Measurements from ENCODE around the gene CLRN3. TPM values are rescaled to one million over a fixed set of nuclear protein-coding genes. Genes with fewer than 3 reads are reported as not detected.

Gene CLRN3
- total RNA-seq, 1 experiment from 2014 or later: not detected

- H3K27ac Mint-ChIP-seq (ENCODE audit: low read depth, unreplicated experiment): no peak overlapping the region
- H3K4me1 Mint-ChIP-seq (ENCODE audit: insufficient read depth, unreplicated experiment): peaks cover 5% of the 10 kb centered on the region
- no peak for TF ChIP-seq CTCF (IDR thresholded peaks at IDR 0.05; ENCODE audit: unreplicated experiment)
- peak; percentile 38 for DNase-seq (ENCODE audit: unreplicated experiment)
- H3K27me3 Mint-ChIP-seq (ENCODE audit: insufficient read depth, unreplicated experiment): peaks cover 24% of the 10 kb centered on the region
- H3K36me3 Mint-ChIP-seq (ENCODE audit: insufficient read depth, unreplicated experiment): no peaks in the 10 kb centered on the region
- no peak overlapping the region for H3K4me3 Mint-ChIP-seq (ENCODE audit: unreplicated experiment)
- no TSS peak for BruUV-seq (replicated peaks)
- intact Hi-C loops (cut with micrococcal nuclease): no loop called here
- ChIA-PET POLR2A (no interaction called here), CTCF (interaction anchor here (1.6 kb wide), 1 partner anchor 18 kb away, joined by 7 read pairs; no protein-coding TSS in a partner anchor)
- H3K9me3 Mint-ChIP-seq (ENCODE audit: unreplicated experiment): peaks cover 7% of the 10 kb centered on the region
These were observed 20.6 kb downstream of the CLRN3 start for GRCh38 chr10:127872011-127872761.

- peaks cover 29% of the 10 kb centered on the region for H3K27me3 Mint-ChIP-seq (ENCODE audit: insufficient read depth, unreplicated experiment)
- H3K27ac Mint-ChIP-seq (ENCODE audit: low read depth, unreplicated experiment): no peak overlapping the region
- H3K4me1 Mint-ChIP-seq (ENCODE audit: insufficient read depth, unreplicated experiment): peaks cover 5% of the 10 kb centered on the region
- ChIA-PET CTCF (interaction anchor here (1.6 kb wide), 1 partner anchor 18 kb away, joined by 7 read pairs; no protein-coding TSS in a partner anchor), POLR2A (no interaction called here)
- intact Hi-C loops (cut with micrococcal nuclease): no loop called here
- BruUV-seq (replicated peaks): no TSS peak
- H3K9me3 Mint-ChIP-seq (ENCODE audit: unreplicated experiment): peaks cover 7% of the 10 kb centered on the region
- H3K36me3 Mint-ChIP-seq (ENCODE audit: insufficient read depth, unreplicated experiment): no peaks in the 10 kb centered on the region
- no peak overlapping the region for H3K4me3 Mint-ChIP-seq (ENCODE audit: unreplicated experiment)
- DNase-seq (ENCODE audit: unreplicated experiment): no peak
- no peak for TF ChIP-seq CTCF (IDR thresholded peaks at IDR 0.05; ENCODE audit: unreplicated experiment)
These were observed 21.1 kb downstream of the CLRN3 start for GRCh38 chr10:127871631-127872010.

GRCh38 chr10:127869329-127869728, 23.4 kb downstream of the CLRN3 start:
- Mint-ChIP-seq H3K27me3 (ENCODE audit: insufficient read depth, unreplicated experiment) (peaks cover 31% of the 10 kb centered on the region), H3K27ac (ENCODE audit: low read depth, unreplicated experiment) (no peak overlapping the region), H3K9me3 (ENCODE audit: unreplicated experiment) (peaks cover 14% of the 10 kb centered on the region), H3K4me3 (ENCODE audit: unreplicated experiment) (no peak overlapping the region), H3K36me3 (ENCODE audit: insufficient read depth, unreplicated experiment) (no peaks in the 10 kb centered on the region), H3K4me1 (ENCODE audit: insufficient read depth, unreplicated experiment) (peaks cover 5% of the 10 kb centered on the region)
- TF ChIP-seq CTCF (IDR thresholded peaks at IDR 0.05; ENCODE audit: unreplicated experiment): no peak
- ChIA-PET CTCF (interaction anchor here (1.5 kb wide), 1 partner anchor 16 kb away, joined by 4 read pairs; no protein-coding TSS in a partner anchor), POLR2A (no interaction called here)
- no TSS peak for BruUV-seq (replicated peaks)
- no peak for DNase-seq (ENCODE audit: unreplicated experiment)
- intact Hi-C loops (cut with micrococcal nuclease): no loop called here

GRCh38 chr10:127867805-127868204, 24.9 kb downstream of the CLRN3 start:
- BruUV-seq (replicated peaks): no TSS peak
- Mint-ChIP-seq H3K4me3 (ENCODE audit: unreplicated experiment) (no peak overlapping the region), H3K36me3 (ENCODE audit: insufficient read depth, unreplicated experiment) (peaks cover 5% of the 10 kb centered on the region), H3K9me3 (ENCODE audit: unreplicated experiment) (peaks cover 29% of the 10 kb centered on the region), H3K4me1 (ENCODE audit: insufficient read depth, unreplicated experiment) (peaks cover 5% of the 10 kb centered on the region), H3K27ac (ENCODE audit: low read depth, unreplicated experiment) (no peak overlapping the region), H3K27me3 (ENCODE audit: insufficient read depth, unreplicated experiment) (peaks cover 31% of the 10 kb centered on the region)
- intact Hi-C loops (cut with micrococcal nuclease): no loop called here
- ChIA-PET CTCF (interaction anchor here (1.0 to 1.6 kb wide), 2 partner anchors 13 to 144 kb away, joined by 4 read pairs; no protein-coding TSS in a partner anchor), POLR2A (interaction anchor here (0.6 kb wide), 1 partner anchor 183 kb away, joined by 3 read pairs; no protein-coding TSS in a partner anchor)
- no peak for DNase-seq (ENCODE audit: unreplicated experiment)
- no peak for TF ChIP-seq CTCF (IDR thresholded peaks at IDR 0.05; ENCODE audit: unreplicated experiment)
